HUES48 (cell line): ENCODE results near the gene SORD.
"Not testable (repeated sequence)": the region's sequence is repeated elsewhere in the genome, so short reads cannot be mapped to it uniquely, and the experiment has no call there.

Source experiments
- H3K27ac ChIP-seq: one replicate; pipeline ENCODE4 v1.7.0; 2013; ENCODE audit warnings: low read depth, low read length, inconsistent platforms
- H3K27me3 ChIP-seq: 2 replicates; pipeline ENCODE4 v1.6.1; 2013; ENCODE audit warnings: mild to moderate bottlenecking, low read length; ENCODE audit not compliant: control insufficient read depth, insufficient read depth
- H3K36me3 ChIP-seq: 2 replicates; pipeline ENCODE4 v1.6.1; 2013; ENCODE audit warnings: low read length; ENCODE audit not compliant: control insufficient read depth, insufficient read depth
- H3K4me1 ChIP-seq: 2 replicates; pipeline ENCODE4 v1.6.1; 2013; ENCODE audit warnings: mild to moderate bottlenecking, low read length; ENCODE audit not compliant: control insufficient read depth, insufficient read depth
- H3K4me3 ChIP-seq: 2 replicates; pipeline ENCODE4 v1.5.1; 2013; ENCODE audit warnings: mild to moderate bottlenecking, low read depth, low read length
- H3K9ac ChIP-seq: 2 replicates; pipeline ENCODE4 v1.6.1; 2013; ENCODE audit warnings: mild to moderate bottlenecking, low read depth, low read length, moderate library complexity
- H3K9me3 ChIP-seq: 2 replicates; pipeline ENCODE4 v1.6.1; 2013; ENCODE audit warnings: low read length; ENCODE audit not compliant: control insufficient read depth, insufficient read depth

Gene SORD

GRCh38 chr15:45022871-45023658, at the start of gene SORD:
TSS of gene SORD (plus strand) at chr15:45023195. CDS start at chr15:45023284, 89 bp downstream.
- Histone ChIP-seq H3K9ac (peak within 1 kb of the TSS; percentile 90), H3K27ac (peak within 1 kb of the TSS; percentile 72), H3K9me3 (no peaks in the 10 kb centered on the region), H3K4me3 (peak within 1 kb of the TSS; percentile 84), H3K27me3 (no peaks in the 10 kb centered on the region), H3K36me3 (peaks cover 11% of the 10 kb centered on the region; the same call in 1 of the 2 replicates), H3K4me1 (peaks cover 8% of the 10 kb centered on the region)

- H3K27me3 ChIP-seq, H3K4me1 ChIP-seq, H3K9me3 ChIP-seq, H3K4me3 ChIP-seq, H3K9ac ChIP-seq, H3K27ac ChIP-seq, H3K36me3 ChIP-seq: not testable (repeated sequence)
These were observed 46.8 kb upstream of the SORD start for GRCh38 chr15:44976183-44976582.

- not testable (repeated sequence) for H3K9me3 ChIP-seq, H3K36me3 ChIP-seq, H3K9ac ChIP-seq, H3K27me3 ChIP-seq, H3K4me3 ChIP-seq, H3K27ac ChIP-seq, H3K4me1 ChIP-seq
These were observed 45.2 kb upstream of the SORD start for GRCh38 chr15:44977781-44978180.

GRCh38 chr15:44979617-44980339, 43.2 kb upstream of the SORD start:
- not testable (repeated sequence) for H3K9ac ChIP-seq, H3K9me3 ChIP-seq, H3K27ac ChIP-seq, H3K36me3 ChIP-seq, H3K4me1 ChIP-seq, H3K27me3 ChIP-seq, H3K4me3 ChIP-seq

GRCh38 chr15:44984144-44984543, 38.9 kb upstream of the SORD start:
- not testable (repeated sequence) for H3K36me3 ChIP-seq, H3K9ac ChIP-seq, H3K4me1 ChIP-seq, H3K9me3 ChIP-seq, H3K27ac ChIP-seq, H3K27me3 ChIP-seq, H3K4me3 ChIP-seq

GRCh38 chr15:44986346-44987055, 36.5 kb upstream of the SORD start:
- H3K27ac ChIP-seq, H3K36me3 ChIP-seq, H3K4me1 ChIP-seq: not testable (repeated sequence)

GRCh38 chr15:44987711-44988110, 35.3 kb upstream of the SORD start:
- H3K27ac ChIP-seq, H3K9me3 ChIP-seq, H3K9ac ChIP-seq, H3K4me3 ChIP-seq, H3K27me3 ChIP-seq, H3K4me1 ChIP-seq, H3K36me3 ChIP-seq: not testable (repeated sequence)

More at GRCh38 chr15:44986346-44987055, 36.5 kb upstream of the SORD start:
- not testable (repeated sequence) for H3K4me3 ChIP-seq, H3K9me3 ChIP-seq, H3K27me3 ChIP-seq, H3K9ac ChIP-seq

GRCh38 chr15:44988184-44988869, 34.7 kb upstream of the SORD start:
- not testable (repeated sequence) for H3K4me3 ChIP-seq, H3K27me3 ChIP-seq, H3K9ac ChIP-seq, H3K36me3 ChIP-seq, H3K4me1 ChIP-seq, H3K9me3 ChIP-seq, H3K27ac ChIP-seq

GRCh38 chr15:44988870-44989219, 34.1 kb upstream of the SORD start:
- not testable (repeated sequence) for H3K27me3 ChIP-seq, H3K4me3 ChIP-seq, H3K9me3 ChIP-seq, H3K36me3 ChIP-seq, H3K9ac ChIP-seq, H3K4me1 ChIP-seq, H3K27ac ChIP-seq

GRCh38 chr15:44997632-44998031, 25.4 kb upstream of the SORD start:
- not testable (repeated sequence) for H3K27me3 ChIP-seq, H3K9me3 ChIP-seq, H3K27ac ChIP-seq, H3K4me1 ChIP-seq, H3K9ac ChIP-seq, H3K36me3 ChIP-seq, H3K4me3 ChIP-seq

- H3K27ac ChIP-seq, result no peak overlapping the region
- no peaks in the 10 kb centered on the region for H3K36me3 ChIP-seq
- no peaks in the 10 kb centered on the region for H3K27me3 ChIP-seq
- H3K9ac ChIP-seq, result no peak overlapping the region
- no peak overlapping the region for H3K4me3 ChIP-seq
- H3K4me1 ChIP-seq, result no peaks in the 10 kb centered on the region
- H3K9me3 ChIP-seq, result no peaks in the 10 kb centered on the region
These were observed 23.9 kb upstream of the SORD start for GRCh38 chr15:44999105-44999504.
